Measurements from ENCODE around the gene FRMD5. TPM values are rescaled to one million over a fixed set of nuclear protein-coding genes. Genes with fewer than 3 reads are reported as not detected.
A peak's percentile ranks its signal among the peaks of the same experiment; 100 is the strongest.
"Not testable (repeated sequence)": the region's sequence is repeated elsewhere in the genome, so short reads cannot be mapped to it uniquely, and the experiment has no call there.

FRMD5 gene
- total RNA-seq, 1 experiment from 2014 or later = 17.4 TPM

- H3K4me3 Mint-ChIP-seq (ENCODE audit: unreplicated experiment) = no peak overlapping the region
- POLR2A ChIA-PET = no interaction called here
These were observed 183.7 kb downstream of the FRMD5 start for GRCh38 chr15:44011238-44011854.

GRCh38 chr15:44010089-44010488, 185.0 kb downstream of the FRMD5 start:
- peaks cover 9% of the 10 kb centered on the region for H3K36me3 Mint-ChIP-seq (ENCODE audit: insufficient read depth, unreplicated experiment)
- CTCF ChIA-PET = interaction anchor here (0.6 kb wide), 1 partner anchor 113 kb away, joined by 5 read pairs; no protein-coding TSS in a partner anchor
- H3K4me3 Mint-ChIP-seq (ENCODE audit: unreplicated experiment) = no peak overlapping the region
- no peaks in the 10 kb centered on the region for H3K9me3 ChIP-seq
- no TSS peak for BruUV-seq (replicated peaks)
- H3K27ac Mint-ChIP-seq (ENCODE audit: unreplicated experiment) = no peak overlapping the region
- no peaks in the 10 kb centered on the region for H3K9me3 Mint-ChIP-seq (ENCODE audit: unreplicated experiment)
- H3K27me3 Mint-ChIP-seq (ENCODE audit: insufficient read depth, unreplicated experiment) = no peaks in the 10 kb centered on the region
- POLR2A ChIA-PET = no interaction called here
- no peak overlapping the region for H3K4me3 ChIP-seq (ENCODE audit: low read depth, low read length)
- no peaks in the 10 kb centered on the region for H3K27me3 ChIP-seq (replicated peaks; ENCODE audit: control insufficient read depth, insufficient read depth, low read length)
- H3K4me1 Mint-ChIP-seq (ENCODE audit: low read depth, unreplicated experiment) = peaks cover 8% of the 10 kb centered on the region
- H3K4me1 ChIP-seq = no peaks in the 10 kb centered on the region
- intact Hi-C loops (cut with micrococcal nuclease; ENCODE audit: unreplicated experiment) = no loop called here
- no peaks in the 10 kb centered on the region for H3K36me3 ChIP-seq (ENCODE audit: control insufficient read depth, insufficient read depth, low read length)
- DNase-seq = no peak
- no peak for TF ChIP-seq CTCF (IDR thresholded peaks at IDR 0.05; ENCODE audit: insufficient read depth in 1 of 2, low read depth in 1 of 2, low read length in 1 of 2, severe bottlenecking in 1 of 2, unreplicated experiment in 1 of 2)

More at GRCh38 chr15:44011238-44011854, 183.7 kb downstream of the FRMD5 start:
- no peak overlapping the region for H3K27ac Mint-ChIP-seq (ENCODE audit: unreplicated experiment)
- peaks cover 8% of the 10 kb centered on the region for H3K4me1 Mint-ChIP-seq (ENCODE audit: low read depth, unreplicated experiment)
- Histone ChIP-seq H3K4me1 (no peaks in the 10 kb centered on the region), H3K27me3 (replicated peaks; ENCODE audit: control insufficient read depth, insufficient read depth, low read length) (no peaks in the 10 kb centered on the region), H3K36me3 (ENCODE audit: control insufficient read depth, insufficient read depth, low read length) (no peaks in the 10 kb centered on the region), H3K9me3 (no peaks in the 10 kb centered on the region), H3K4me3 (ENCODE audit: low read depth, low read length) (no peak overlapping the region)
- intact Hi-C loops (cut with micrococcal nuclease; ENCODE audit: unreplicated experiment) = no loop called here
- peaks cover 7% of the 10 kb centered on the region for H3K36me3 Mint-ChIP-seq (ENCODE audit: insufficient read depth, unreplicated experiment)
- TF ChIP-seq CTCF (IDR thresholded peaks at IDR 0.05; ENCODE audit: insufficient read depth in 1 of 2, low read depth in 1 of 2, low read length in 1 of 2, severe bottlenecking in 1 of 2, unreplicated experiment in 1 of 2) = no peak
- no peaks in the 10 kb centered on the region for H3K9me3 Mint-ChIP-seq (ENCODE audit: unreplicated experiment)
- H3K27me3 Mint-ChIP-seq (ENCODE audit: insufficient read depth, unreplicated experiment) = no peaks in the 10 kb centered on the region
- CTCF ChIA-PET = interaction anchor here (0.5 kb wide), 1 partner anchor 74 kb away, joined by 6 read pairs; no protein-coding TSS in a partner anchor
- no TSS peak for BruUV-seq (replicated peaks)
- no peak for DNase-seq

- no peak for DNase-seq
- peaks cover 8% of the 10 kb centered on the region for H3K4me1 Mint-ChIP-seq (ENCODE audit: low read depth, unreplicated experiment)
These were observed 186.0 kb downstream of the FRMD5 start for GRCh38 chr15:44009038-44009437.

DNA sequence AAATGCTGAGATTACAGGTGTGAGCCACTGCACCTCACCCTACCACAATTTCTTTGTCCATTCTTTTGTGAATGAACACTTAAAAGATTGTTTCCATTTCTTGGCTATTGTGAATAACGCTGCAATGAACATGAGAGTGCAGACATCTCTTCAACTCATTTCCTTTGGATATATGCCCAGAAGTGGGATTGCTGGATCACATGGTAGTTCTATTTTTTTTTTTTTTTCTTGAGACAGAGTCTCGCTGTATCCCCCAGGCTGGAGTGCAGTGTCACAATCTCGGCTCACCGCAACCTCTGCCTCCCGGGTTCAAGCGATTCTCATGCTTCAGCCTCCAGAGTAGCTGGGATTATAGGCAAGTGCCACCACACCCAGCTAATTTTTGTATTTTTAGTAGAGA, 194.8 kb downstream of the FRMD5 start:
- H3K36me3 Mint-ChIP-seq (ENCODE audit: insufficient read depth, unreplicated experiment); BruUV-seq (replicated peaks); H3K4me3 Mint-ChIP-seq (ENCODE audit: unreplicated experiment); H3K9me3 Mint-ChIP-seq (ENCODE audit: unreplicated experiment); H3K27me3 Mint-ChIP-seq (ENCODE audit: insufficient read depth, unreplicated experiment); intact Hi-C loops (cut with micrococcal nuclease; ENCODE audit: unreplicated experiment); H3K27ac Mint-ChIP-seq (ENCODE audit: unreplicated experiment); H3K9me3 ChIP-seq; DNase-seq; H3K4me3 ChIP-seq (ENCODE audit: low read depth, low read length); CTCF ChIA-PET; POLR2A ChIA-PET; H3K27me3 ChIP-seq (replicated peaks; ENCODE audit: control insufficient read depth, insufficient read depth, low read length); H3K36me3 ChIP-seq (ENCODE audit: control insufficient read depth, insufficient read depth, low read length): not testable (repeated sequence)
- H3K4me1 Mint-ChIP-seq (ENCODE audit: low read depth, unreplicated experiment) = peaks cover 21% of the 10 kb centered on the region
- H3K4me1 ChIP-seq = peaks cover 11% of the 10 kb centered on the region; the same call in 1 of the 2 replicates

More at GRCh38 chr15:44009038-44009437, 186.0 kb downstream of the FRMD5 start:
- CTCF ChIA-PET = no interaction called here
- Mint-ChIP-seq H3K36me3 (ENCODE audit: insufficient read depth, unreplicated experiment) (peaks cover 9% of the 10 kb centered on the region), H3K9me3 (ENCODE audit: unreplicated experiment) (no peaks in the 10 kb centered on the region), H3K27ac (ENCODE audit: unreplicated experiment) (peak overlapping the region; percentile 39), H3K27me3 (ENCODE audit: insufficient read depth, unreplicated experiment) (no peaks in the 10 kb centered on the region), H3K4me3 (ENCODE audit: unreplicated experiment) (no peak overlapping the region)
- intact Hi-C loops (cut with micrococcal nuclease; ENCODE audit: unreplicated experiment) = no loop called here
- no TSS peak for BruUV-seq (replicated peaks)
- no peaks in the 10 kb centered on the region for H3K4me1 ChIP-seq
- H3K4me3 ChIP-seq (ENCODE audit: low read depth, low read length) = no peak overlapping the region
- POLR2A ChIA-PET = no interaction called here
- TF ChIP-seq CTCF (IDR thresholded peaks at IDR 0.05; ENCODE audit: insufficient read depth in 1 of 2, low read depth in 1 of 2, low read length in 1 of 2, severe bottlenecking in 1 of 2, unreplicated experiment in 1 of 2) = no peak
- no peaks in the 10 kb centered on the region for H3K36me3 ChIP-seq (ENCODE audit: control insufficient read depth, insufficient read depth, low read length)
- no peaks in the 10 kb centered on the region for H3K9me3 ChIP-seq
- no peaks in the 10 kb centered on the region for H3K27me3 ChIP-seq (replicated peaks; ENCODE audit: control insufficient read depth, insufficient read depth, low read length)
